Gastroesophageal sphincter (tissue), 3 donors: ENCODE data around the gene FAM72D.
"Not testable (repeated sequence)": the region's sequence is repeated elsewhere in the genome, so short reads cannot be mapped to it uniquely, and the experiment has no call there.

Experiments used
- POLR2AphosphoS5 ChIP-seq: sonication (generic); formaldehyde crosslinking; IDR thresholded peaks from one replicate; pipeline ENCODE4 v1.6.1; 2017; ENCODE audit warnings: antibody characterized with exemption
- TF ChIP-seq, protein P1 (sequence below), 4 experiments: fragments of 200-600 bp in 2 of 4; fragments of 450-650 bp in 2 of 4; sonication (generic) in 1 of 4; IDR thresholded peaks; one replicate each; pipeline ENCODE4 v1.5.1; 2017 to 2019; ENCODE audit warnings: antibody characterized with exemption in 4 of 4, mild to moderate bottlenecking in 2 of 4, moderate library complexity in 2 of 4

DNA sequence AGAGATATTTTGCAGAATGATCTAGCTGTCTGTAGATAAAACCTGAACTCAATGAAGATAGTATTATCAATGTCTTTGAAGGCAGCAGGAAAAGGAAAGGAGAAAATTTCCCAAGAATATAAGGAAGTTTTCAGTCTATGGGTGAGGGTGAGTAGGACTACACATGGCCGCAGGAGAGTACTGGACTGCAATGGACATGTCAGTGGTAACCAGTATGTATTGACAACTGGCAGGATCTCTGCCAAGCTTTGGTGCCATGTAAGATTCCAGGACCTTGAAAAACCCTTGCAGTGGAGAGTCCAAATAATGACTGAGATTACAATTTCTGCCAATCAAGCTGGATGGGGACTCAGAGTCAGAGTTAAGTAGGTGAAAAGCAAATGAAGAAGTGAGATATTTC, 29.3 kb downstream of the FAM72D start:
- TF ChIP-seq, protein P1, sequence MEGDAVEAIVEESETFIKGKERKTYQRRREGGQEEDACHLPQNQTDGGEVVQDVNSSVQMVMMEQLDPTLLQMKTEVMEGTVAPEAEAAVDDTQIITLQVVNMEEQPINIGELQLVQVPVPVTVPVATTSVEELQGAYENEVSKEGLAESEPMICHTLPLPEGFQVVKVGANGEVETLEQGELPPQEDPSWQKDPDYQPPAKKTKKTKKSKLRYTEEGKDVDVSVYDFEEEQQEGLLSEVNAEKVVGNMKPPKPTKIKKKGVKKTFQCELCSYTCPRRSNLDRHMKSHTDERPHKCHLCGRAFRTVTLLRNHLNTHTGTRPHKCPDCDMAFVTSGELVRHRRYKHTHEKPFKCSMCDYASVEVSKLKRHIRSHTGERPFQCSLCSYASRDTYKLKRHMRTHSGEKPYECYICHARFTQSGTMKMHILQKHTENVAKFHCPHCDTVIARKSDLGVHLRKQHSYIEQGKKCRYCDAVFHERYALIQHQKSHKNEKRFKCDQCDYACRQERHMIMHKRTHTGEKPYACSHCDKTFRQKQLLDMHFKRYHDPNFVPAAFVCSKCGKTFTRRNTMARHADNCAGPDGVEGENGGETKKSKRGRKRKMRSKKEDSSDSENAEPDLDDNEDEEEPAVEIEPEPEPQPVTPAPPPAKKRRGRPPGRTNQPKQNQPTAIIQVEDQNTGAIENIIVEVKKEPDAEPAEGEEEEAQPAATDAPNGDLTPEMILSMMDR (IDR thresholded peaks at IDR 0.05), result not testable (repeated sequence)
- TF ChIP-seq POLR2AphosphoS5, result not testable (repeated sequence)
